HEK293 (cell line): ENCODE results near the gene SPINK4.

Experiments used
- GFI1B ChIP-seq: fragments of 450-650 bp; formaldehyde crosslinking; IDR thresholded peaks from 2 replicates; pipeline ENCODE4 v1.5.1; 2016; ENCODE audit warnings: missing biosample characterization, missing genetic modification characterization
- YY1 ChIP-seq: fragments of 450-650 bp; formaldehyde crosslinking; IDR thresholded peaks from 2 replicates; pipeline ENCODE4 v1.5.1; 2018; ENCODE audit warnings: missing biosample characterization, missing genetic modification characterization
- ZBTB44 ChIP-seq: fragments of 450-650 bp; IDR thresholded peaks from 2 replicates; pipeline ENCODE4 v1.5.1; 2018; ENCODE audit warnings: missing biosample characterization, mild to moderate bottlenecking, missing genetic modification characterization
- ZNF133 ChIP-seq: fragments of 450-650 bp; formaldehyde crosslinking; IDR thresholded peaks from 2 replicates; pipeline ENCODE4 v1.5.1; 2016; ENCODE audit warnings: missing biosample characterization, missing genetic modification characterization
- ZNF174 ChIP-seq: fragments of 450-650 bp; formaldehyde crosslinking; IDR thresholded peaks from 2 replicates; pipeline ENCODE4 v1.5.0; 2017; ENCODE audit warnings: missing biosample characterization, mild to moderate bottlenecking, missing genetic modification characterization
- ZNF19 ChIP-seq: fragments of 450-650 bp; formaldehyde crosslinking; IDR thresholded peaks from 2 replicates; pipeline ENCODE4; 2016; ENCODE audit warnings: missing biosample characterization, missing genetic modification characterization, low read depth
- ZNF626 ChIP-seq: fragments of 450-650 bp; sonication (Bioruptor Pico); formaldehyde crosslinking; IDR thresholded peaks from 2 replicates; pipeline ENCODE4 v1.5.1; 2018; ENCODE audit warnings: missing biosample characterization, missing genetic modification characterization, inconsistent platforms
- TF ChIP-seq, protein P1 (sequence below): fragments of 450-650 bp; formaldehyde crosslinking; IDR thresholded peaks from 2 replicates; pipeline ENCODE4 v1.5.1; 2016; ENCODE audit warnings: missing biosample characterization, missing genetic modification characterization
- TF ChIP-seq, protein P2 (sequence below): fragments of 450-650 bp; formaldehyde crosslinking; IDR thresholded peaks from 2 replicates; pipeline ENCODE4 v1.5.1; 2016; ENCODE audit warnings: missing biosample characterization, missing genetic modification characterization

GRCh38 chr9:33295571-33295970, 55.6 kb downstream of the SPINK4 start:
- TF ChIP-seq ZNF133 (tag by site-specific recombination), result no peak
- TF ChIP-seq, protein P1, sequence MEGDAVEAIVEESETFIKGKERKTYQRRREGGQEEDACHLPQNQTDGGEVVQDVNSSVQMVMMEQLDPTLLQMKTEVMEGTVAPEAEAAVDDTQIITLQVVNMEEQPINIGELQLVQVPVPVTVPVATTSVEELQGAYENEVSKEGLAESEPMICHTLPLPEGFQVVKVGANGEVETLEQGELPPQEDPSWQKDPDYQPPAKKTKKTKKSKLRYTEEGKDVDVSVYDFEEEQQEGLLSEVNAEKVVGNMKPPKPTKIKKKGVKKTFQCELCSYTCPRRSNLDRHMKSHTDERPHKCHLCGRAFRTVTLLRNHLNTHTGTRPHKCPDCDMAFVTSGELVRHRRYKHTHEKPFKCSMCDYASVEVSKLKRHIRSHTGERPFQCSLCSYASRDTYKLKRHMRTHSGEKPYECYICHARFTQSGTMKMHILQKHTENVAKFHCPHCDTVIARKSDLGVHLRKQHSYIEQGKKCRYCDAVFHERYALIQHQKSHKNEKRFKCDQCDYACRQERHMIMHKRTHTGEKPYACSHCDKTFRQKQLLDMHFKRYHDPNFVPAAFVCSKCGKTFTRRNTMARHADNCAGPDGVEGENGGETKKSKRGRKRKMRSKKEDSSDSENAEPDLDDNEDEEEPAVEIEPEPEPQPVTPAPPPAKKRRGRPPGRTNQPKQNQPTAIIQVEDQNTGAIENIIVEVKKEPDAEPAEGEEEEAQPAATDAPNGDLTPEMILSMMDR (tag by site-specific recombination), result no peak
- no peak for TF ChIP-seq ZBTB44
- no peak for TF ChIP-seq YY1 (tag by site-specific recombination)
- no peak for TF ChIP-seq GFI1B (tag by site-specific recombination)
- TF ChIP-seq ZNF174, result no peak
- TF ChIP-seq ZNF626 (tag by site-specific recombination), result no peak
- TF ChIP-seq, protein P2, sequence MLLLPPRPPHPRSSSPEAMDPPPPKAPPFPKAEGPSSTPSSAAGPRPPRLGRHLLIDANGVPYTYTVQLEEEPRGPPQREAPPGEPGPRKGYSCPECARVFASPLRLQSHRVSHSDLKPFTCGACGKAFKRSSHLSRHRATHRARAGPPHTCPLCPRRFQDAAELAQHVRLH (tag by site-specific recombination), result no peak
- TF ChIP-seq ZNF19 (tag by site-specific recombination), result no peak
